ENCODE measurements around the gene BANF1. TPM values are rescaled to one million over a fixed set of nuclear protein-coding genes. Genes with fewer than 3 reads are reported as not detected.

BANF1 gene
- total RNA-seq, 1 donor from 2014 or later: 195 TPM

- intact Hi-C loops (cut with DNase I): no loop called here
- no peak for DNase-seq (ENCODE audit: low spot score)
Observed at GRCh38 chr11:66051371-66051765, 49.1 kb downstream of the BANF1 start.

DNA sequence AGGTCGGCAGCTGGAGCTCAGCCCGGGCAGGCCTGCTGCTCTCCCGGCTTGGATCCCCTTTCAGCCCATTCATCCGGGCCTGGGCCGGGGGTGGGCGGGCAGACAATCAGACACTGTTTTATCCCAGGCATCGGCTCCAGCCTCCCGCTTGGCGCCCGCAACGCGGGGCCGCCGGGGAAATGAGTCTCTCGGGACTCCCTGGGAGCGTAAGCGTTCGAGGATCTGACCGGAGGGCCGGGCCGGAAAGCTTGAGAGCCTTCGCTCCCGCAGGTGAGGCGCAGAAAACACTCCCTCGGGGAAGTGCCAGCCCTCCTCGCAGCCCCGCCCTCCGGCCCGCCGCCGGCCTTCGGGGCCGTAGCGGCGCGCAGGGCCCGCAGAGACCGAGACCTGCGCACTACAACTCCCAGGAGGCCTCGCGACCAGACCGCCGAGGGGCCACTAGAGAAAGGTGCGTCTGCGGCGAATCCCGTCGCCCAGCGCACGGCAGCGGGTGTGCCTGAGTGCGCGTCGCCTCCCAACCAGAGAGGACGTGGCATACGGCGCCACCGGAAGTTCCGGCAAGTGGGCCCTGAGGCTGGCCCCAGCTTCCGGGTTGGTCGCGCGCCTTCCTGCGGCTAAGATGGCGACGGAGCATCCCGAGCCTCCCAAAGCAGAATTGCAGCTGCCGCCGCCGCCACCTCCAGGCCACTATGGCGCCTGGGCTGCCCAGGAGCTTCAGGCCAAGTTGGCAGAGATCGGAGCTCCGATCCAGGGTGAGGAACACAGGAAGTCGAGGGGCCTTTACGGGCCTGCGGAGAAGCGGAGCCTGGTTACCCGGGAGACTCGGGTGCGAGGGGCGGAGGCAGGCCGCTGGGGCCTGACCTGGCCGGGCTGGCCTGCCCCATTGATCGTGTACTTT lies 49.7 kb downstream of the BANF1 start, which contains the start of gene SF3B2:
Gene SF3B2 (plus strand): TSS at position 599 of the 898 bp plus-strand sequence. CDS start 21 bp downstream, at position 620.
- DNase-seq (ENCODE audit: low spot score): peak; percentile 99
- intact Hi-C loops (cut with DNase I): loop anchor here (1.0 kb wide), 1 partner anchor 91 kb away; the partner anchor contains the start of gene SART1

GRCh38 chr11:66052664-66052982 lies 50.3 kb downstream of the BANF1 start:
- intact Hi-C loops (cut with DNase I): loop anchor here (1.0 kb wide), 1 partner anchor 91 kb away; the partner anchor contains the start of gene SART1
- no peak for DNase-seq (ENCODE audit: low spot score)

Other genes starting within 250 kb of the BANF1 start
- 8.7 TPM for gene AP5B1, start 221.5 kb upstream of the BANF1 start, total RNA-seq
- not detected for gene OVOL1, start 215.4 kb upstream of the BANF1 start, total RNA-seq
- 0.54 TPM for gene SNX32, start 168.5 kb upstream of the BANF1 start, total RNA-seq
- gene CFL1, start 144.3 kb upstream of the BANF1 start, total RNA-seq: 434 TPM
- gene MUS81, start 142.1 kb upstream of the BANF1 start, total RNA-seq: 37.6 TPM
- gene EFEMP2, start 129.7 kb upstream of the BANF1 start, total RNA-seq: 118 TPM
- gene CTSW, start 122.7 kb upstream of the BANF1 start, total RNA-seq: 0.83 TPM
- 62.6 TPM for gene FIBP, start 114.0 kb upstream of the BANF1 start, total RNA-seq
- gene CCDC85B, start 111.8 kb upstream of the BANF1 start, total RNA-seq: 66.2 TPM
- gene FOSL1, start 102.1 kb upstream of the BANF1 start, total RNA-seq: 2.0 TPM
- 45.2 TPM for gene C11orf68, start 83.4 kb upstream of the BANF1 start, total RNA-seq
- gene DRAP1, start 83.1 kb upstream of the BANF1 start, total RNA-seq: 113 TPM
- gene TSGA10IP, start 57.0 kb upstream of the BANF1 start, total RNA-seq: not detected
- gene SART1, start 40.8 kb upstream of the BANF1 start, total RNA-seq: 35.9 TPM
- gene EIF1AD, start 346 bp upstream of the BANF1 start, total RNA-seq: 18.1 TPM
- 1.5 TPM for gene CST6, start 9.5 kb downstream of the BANF1 start, total RNA-seq
- gene CATSPER1, start 24.0 kb downstream of the BANF1 start, total RNA-seq: 0.13 TPM
- 3.1 TPM for gene GAL3ST3, start 46.7 kb downstream of the BANF1 start, total RNA-seq
- gene SF3B2, start 49.9 kb downstream of the BANF1 start, total RNA-seq: 85.8 TPM
- gene PACS1, start 67.8 kb downstream of the BANF1 start, total RNA-seq: 115 TPM

Data from cardiac septum (tissue), 1 donor.